Duodenal mucosa (tissue), 2 donors: ENCODE results near the gene IFNGR2.

ENCODE experiments used
- H3K27ac ChIP-seq: one replicate; pipeline ENCODE4 v1.7.0; 2013; ENCODE audit warnings: low read depth, low read length
- H3K27me3 ChIP-seq, 2 donors: one replicate each; pipeline ENCODE4 v1.7.0; 2013; ENCODE audit warnings: low read length in 2 of 2, control low read depth in 1 of 2; ENCODE audit not compliant: insufficient read depth in 2 of 2, control insufficient read depth in 1 of 2
- H3K36me3 ChIP-seq, 2 donors: one replicate each; pipeline ENCODE4 v1.7.0; 2013; ENCODE audit warnings: low read length in 2 of 2, control low read depth in 1 of 2; ENCODE audit not compliant: insufficient read depth in 2 of 2, control insufficient read depth in 1 of 2
- H3K4me1 ChIP-seq, 2 donors: one replicate each; pipeline ENCODE4 v1.7.0; 2013; ENCODE audit warnings: low read length in 2 of 2, control low read depth in 1 of 2; ENCODE audit not compliant: insufficient read depth in 2 of 2, control insufficient read depth in 1 of 2
- H3K4me3 ChIP-seq, 2 donors: one replicate each; pipeline ENCODE4 v1.7.0; 2013; ENCODE audit warnings: low read length in 2 of 2, low read depth in 1 of 2
- H3K9ac ChIP-seq, 2 donors: one replicate each; pipeline ENCODE4 v1.7.0; 2013; ENCODE audit warnings: low read length in 2 of 2, low read depth in 1 of 2
- H3K9me3 ChIP-seq, 2 donors: one replicate each; pipeline ENCODE4 v1.7.0; 2013; ENCODE audit warnings: low read length in 2 of 2, control low read depth in 1 of 2; ENCODE audit not compliant: control insufficient read depth in 1 of 2

The IFNGR2 gene

DNA sequence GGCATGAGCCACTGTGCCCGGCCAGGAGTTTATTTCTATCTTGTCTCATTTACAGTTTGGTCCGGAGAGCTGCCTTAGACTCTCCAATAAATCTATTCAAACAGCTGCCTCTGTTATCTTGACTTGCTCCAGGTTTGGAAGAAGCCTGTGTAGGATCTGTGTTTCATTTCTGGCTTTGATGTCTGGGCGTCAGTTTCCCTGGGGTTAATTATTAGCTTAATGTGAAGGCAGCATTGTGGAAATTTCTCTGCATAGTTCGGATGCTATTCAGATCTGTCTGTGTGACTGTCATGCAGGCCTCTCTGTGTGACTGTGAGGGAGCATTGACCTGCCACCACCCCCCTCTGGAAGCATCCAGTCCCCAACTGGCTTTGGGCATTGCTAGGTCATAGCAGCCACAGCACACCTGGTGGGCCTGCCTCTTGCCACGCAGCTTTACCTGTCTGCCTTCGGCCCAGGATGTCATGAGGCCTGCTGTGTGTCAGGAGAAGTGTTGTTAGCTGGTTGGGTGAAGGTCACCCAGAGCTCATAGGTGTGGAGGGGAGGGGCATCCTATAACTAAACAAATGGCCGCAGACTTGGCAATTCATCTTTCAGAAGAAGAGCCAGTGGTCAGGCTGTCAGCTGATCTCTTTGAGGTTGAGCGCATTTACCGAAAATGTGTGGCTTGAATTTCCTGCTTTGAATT is 9.8 kb downstream of the IFNGR2 start:
- Histone ChIP-seq H3K9ac (peak overlapping the region; percentile 8 to 32), H3K36me3 (peaks cover 7 to 16% of the 10 kb centered on the region in 2 donors), H3K27ac (peak overlapping the region; percentile 82), H3K9me3 (no peaks in the 10 kb centered on the region), H3K27me3 (no peaks in the 10 kb centered on the region), H3K4me1 (peaks cover 33 to 42% of the 10 kb centered on the region in 2 donors), H3K4me3 (peak overlapping the region in 1 of 2 donors; percentile 28)

DNA sequence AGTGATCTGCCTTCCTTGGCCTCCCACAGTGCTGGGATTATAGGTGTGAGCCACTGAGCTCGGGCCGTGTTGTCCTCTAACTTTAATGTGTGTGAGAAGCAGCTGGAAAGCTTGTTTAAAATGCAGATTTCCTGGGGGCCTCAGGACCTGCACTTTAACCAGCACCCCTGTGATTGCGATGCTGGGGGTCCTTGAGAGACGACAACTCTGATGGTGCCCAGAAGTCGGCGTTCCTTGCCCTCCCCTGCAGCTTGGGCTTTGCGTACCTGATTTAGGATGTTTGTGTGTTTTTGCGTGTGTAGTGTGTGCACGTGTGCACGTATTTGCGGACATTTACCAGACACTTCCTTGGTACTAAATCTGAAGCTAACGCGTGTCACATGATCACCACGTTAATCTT is 10.9 kb downstream of the IFNGR2 start:
- Histone ChIP-seq H3K27ac (no peak overlapping the region), H3K4me1 (peaks cover 33 to 42% of the 10 kb centered on the region in 2 donors), H3K4me3 (no peak overlapping the region), H3K27me3 (no peaks in the 10 kb centered on the region), H3K36me3 (peaks cover 7 to 21% of the 10 kb centered on the region in 2 donors), H3K9ac (no peak overlapping the region), H3K9me3 (no peaks in the 10 kb centered on the region)

DNA sequence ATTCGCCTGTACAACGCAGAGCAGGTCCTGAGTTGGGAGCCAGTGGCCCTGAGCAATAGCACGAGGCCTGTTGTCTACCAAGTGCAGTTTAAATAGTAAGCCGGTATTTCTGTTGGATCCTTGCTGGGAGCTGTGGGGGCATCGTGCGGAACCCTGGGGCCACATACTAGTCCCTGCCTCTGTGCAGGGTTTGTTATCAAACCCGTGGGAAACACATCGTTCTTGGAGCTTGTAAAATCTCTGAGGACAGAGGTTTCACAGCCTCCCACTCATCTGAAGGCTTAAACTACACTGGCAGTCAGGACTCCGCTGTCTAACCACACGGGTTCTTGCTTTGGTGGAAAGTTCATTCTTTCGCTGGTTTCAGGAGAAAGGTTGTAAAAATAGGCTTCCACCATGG is 11.7 kb downstream of the IFNGR2 start:
- Histone ChIP-seq H3K4me1 (peaks cover 33 to 42% of the 10 kb centered on the region in 2 donors), H3K9ac (no peak overlapping the region), H3K4me3 (no peak overlapping the region), H3K27ac (no peak overlapping the region), H3K27me3 (no peaks in the 10 kb centered on the region), H3K9me3 (no peaks in the 10 kb centered on the region), H3K36me3 (peaks cover 12 to 23% of the 10 kb centered on the region in 2 donors)

DNA sequence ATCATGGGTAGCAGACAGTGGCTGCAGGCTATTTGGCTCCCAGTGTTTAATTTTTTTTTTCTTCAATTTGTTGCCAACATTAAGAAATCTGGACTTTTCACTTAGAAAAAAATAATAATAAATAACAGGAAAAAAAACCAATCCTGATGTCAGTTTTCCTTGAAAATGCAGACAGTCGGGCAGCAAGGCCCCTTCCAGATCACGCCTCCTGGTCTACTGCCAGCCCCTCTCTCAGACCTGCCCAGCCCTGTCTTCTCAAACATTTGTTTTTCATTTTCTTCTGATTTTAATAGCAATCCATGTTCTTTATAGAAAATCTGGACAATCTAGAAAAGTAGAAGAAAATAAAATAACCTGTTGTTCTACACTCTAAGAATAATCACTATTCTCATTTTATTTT is 15.5 kb downstream of the IFNGR2 start:
- Histone ChIP-seq H3K9me3 (no peaks in the 10 kb centered on the region), H3K36me3 (peaks cover 28 to 40% of the 10 kb centered on the region in 2 donors), H3K4me1 (peaks cover 5 to 13% of the 10 kb centered on the region in 2 donors), H3K27me3 (no peaks in the 10 kb centered on the region), H3K27ac (no peak overlapping the region), H3K9ac (no peak overlapping the region), H3K4me3 (no peak overlapping the region)

DNA sequence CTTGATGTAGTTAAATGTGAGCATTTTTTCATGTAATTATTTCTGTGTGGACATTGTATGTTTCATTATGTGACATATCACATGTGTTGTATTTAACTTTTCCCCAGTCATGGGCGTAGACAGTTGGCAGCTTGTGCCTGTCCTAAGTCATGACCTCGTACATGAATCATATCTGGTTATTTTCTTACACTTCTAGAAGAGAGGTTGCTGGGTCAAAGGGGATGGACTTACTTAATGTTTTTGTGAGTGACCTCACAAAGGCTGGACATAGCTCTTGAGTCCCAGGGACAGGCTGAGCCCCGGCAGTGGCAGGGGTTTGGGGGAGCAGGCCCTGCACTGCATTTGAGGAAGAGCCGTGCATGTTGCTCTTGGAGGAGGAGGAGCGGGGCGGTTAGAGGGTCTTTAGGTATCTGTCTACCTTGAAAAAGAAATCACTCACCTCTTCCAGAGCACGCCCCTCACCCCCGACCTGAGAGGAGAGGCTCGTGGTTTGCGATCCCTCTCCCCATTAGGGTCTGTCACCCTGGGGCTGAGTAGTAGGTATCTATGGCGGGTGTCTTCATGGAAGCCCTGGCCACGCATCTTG is 16.4 kb downstream of the IFNGR2 start:
- Histone ChIP-seq H3K27ac (no peak overlapping the region), H3K9ac (no peak overlapping the region), H3K4me3 (no peak overlapping the region), H3K4me1 (peaks cover 5 to 7% of the 10 kb centered on the region in 2 donors), H3K9me3 (no peaks in the 10 kb centered on the region), H3K27me3 (no peaks in the 10 kb centered on the region), H3K36me3 (peaks cover 32 to 48% of the 10 kb centered on the region in 2 donors)

DNA sequence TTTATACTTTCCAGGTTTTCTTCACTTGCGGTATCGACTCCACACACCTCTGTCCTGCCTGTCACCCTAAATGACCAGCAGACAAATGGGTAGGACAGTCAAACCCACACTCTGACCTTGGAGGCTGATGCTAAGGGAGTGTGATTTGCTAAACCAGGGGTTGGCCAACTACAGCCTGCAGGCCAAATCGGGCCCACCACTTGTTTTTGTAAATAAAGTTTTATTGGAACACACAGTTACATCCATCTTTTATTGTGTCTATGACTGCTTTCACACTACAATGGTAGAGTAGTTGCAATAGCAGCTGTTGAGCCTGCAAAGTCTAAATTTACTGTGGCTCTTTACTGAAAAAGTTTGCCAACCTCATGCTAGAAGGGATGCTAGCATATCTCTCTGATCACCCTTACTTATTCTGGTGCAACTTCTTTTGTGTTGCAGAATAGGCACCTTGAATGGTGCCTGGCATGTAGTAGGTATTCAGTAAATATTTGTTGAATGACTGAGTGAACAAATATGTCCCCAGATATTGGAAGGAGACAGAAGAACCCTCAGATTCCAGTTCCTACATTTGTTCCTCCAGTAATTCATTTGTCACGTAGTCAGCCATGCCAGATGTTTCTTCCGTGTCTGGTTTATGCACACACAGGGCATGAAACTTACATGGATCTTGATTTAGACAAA is 18.6 kb downstream of the IFNGR2 start:
- Histone ChIP-seq H3K4me1 (peaks cover 8% of the 10 kb centered on the region in 2 donors), H3K4me3 (no peak overlapping the region), H3K9me3 (no peaks in the 10 kb centered on the region), H3K27ac (no peak overlapping the region), H3K27me3 (no peaks in the 10 kb centered on the region), H3K36me3 (peaks cover 30 to 47% of the 10 kb centered on the region in 2 donors), H3K9ac (no peak overlapping the region)

DNA sequence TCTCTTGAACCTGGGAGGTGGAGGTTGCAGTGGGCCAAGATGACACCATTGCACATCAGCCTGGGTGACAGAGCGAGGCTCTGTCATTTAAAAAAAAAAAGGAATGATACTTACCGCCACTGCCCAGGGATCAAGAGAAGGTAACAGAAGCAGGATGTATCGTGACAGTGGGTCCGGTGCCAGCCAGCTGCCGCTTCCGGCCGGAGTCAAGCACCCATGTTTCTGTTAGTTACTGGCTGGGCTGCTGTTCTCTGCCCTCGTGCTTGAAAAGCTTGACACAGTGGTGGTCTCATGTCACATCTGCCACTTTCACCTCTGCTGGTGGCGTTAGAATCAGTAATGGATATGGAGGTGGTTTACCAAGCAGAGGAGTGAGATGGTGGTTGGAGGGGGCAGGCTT is 21.0 kb downstream of the IFNGR2 start:
- Histone ChIP-seq H3K4me1 (peaks cover 8% of the 10 kb centered on the region in 2 donors), H3K36me3 (peaks cover 30 to 58% of the 10 kb centered on the region in 2 donors), H3K4me3 (no peak overlapping the region), H3K27me3 (no peaks in the 10 kb centered on the region), H3K9ac (no peak overlapping the region), H3K9me3 (no peaks in the 10 kb centered on the region), H3K27ac (no peak overlapping the region)

DNA sequence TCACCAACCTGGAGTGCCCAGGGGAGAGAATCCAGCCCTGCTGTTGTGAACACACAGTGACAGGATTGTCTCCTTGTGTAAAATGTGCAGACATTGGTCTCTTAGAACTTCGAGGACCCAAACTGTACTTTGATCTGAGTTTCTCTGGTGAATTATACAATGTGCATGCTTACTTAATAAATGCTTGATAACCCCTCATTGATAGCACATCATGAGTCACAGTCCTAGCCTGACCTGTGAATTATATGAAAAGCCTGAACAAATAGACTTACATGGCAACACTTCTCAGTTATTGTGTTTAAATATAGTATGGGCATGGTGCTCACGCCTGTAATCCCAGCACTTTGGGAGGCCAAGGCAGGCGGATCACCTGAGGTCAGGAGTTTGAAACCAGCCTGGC is 22.6 kb downstream of the IFNGR2 start:
- no peaks in the 10 kb centered on the region for H3K27me3 ChIP-seq
- H3K4me3 ChIP-seq, result no peak overlapping the region
- H3K4me1 ChIP-seq, result peaks cover 8% of the 10 kb centered on the region in 2 donors
- no peak overlapping the region for H3K27ac ChIP-seq
- H3K9ac ChIP-seq, result no peak overlapping the region
- peaks cover 21 to 60% of the 10 kb centered on the region in 2 donors for H3K36me3 ChIP-seq
- H3K9me3 ChIP-seq, result no peaks in the 10 kb centered on the region

DNA sequence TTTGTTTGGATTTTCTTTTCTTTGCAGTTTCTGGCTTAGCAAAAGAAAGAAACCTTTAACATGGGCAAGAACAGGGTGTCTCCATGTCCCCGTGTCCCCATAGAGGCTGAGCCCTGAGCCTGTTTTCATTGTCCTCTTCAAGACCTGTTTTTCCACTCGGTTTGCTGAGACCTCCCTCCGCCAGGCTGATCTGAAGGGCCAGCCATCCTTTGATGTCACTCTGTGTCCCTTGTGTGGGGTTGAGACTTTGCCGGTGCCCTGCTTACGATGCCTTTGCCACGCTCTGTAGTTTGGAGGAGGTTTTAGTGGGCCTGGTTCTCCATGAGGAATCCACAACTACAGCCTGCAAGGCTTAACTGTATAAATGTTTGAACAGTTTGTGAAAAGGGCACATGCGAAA is 23.8 kb downstream of the IFNGR2 start:
- H3K27ac ChIP-seq, result no peak overlapping the region
- peaks cover 8% of the 10 kb centered on the region in 2 donors for H3K4me1 ChIP-seq
- H3K4me3 ChIP-seq, result no peak overlapping the region
- no peaks in the 10 kb centered on the region for H3K27me3 ChIP-seq
- no peak overlapping the region for H3K9ac ChIP-seq
- H3K36me3 ChIP-seq, result peaks cover 16 to 63% of the 10 kb centered on the region in 2 donors
- H3K9me3 ChIP-seq, result no peaks in the 10 kb centered on the region

DNA sequence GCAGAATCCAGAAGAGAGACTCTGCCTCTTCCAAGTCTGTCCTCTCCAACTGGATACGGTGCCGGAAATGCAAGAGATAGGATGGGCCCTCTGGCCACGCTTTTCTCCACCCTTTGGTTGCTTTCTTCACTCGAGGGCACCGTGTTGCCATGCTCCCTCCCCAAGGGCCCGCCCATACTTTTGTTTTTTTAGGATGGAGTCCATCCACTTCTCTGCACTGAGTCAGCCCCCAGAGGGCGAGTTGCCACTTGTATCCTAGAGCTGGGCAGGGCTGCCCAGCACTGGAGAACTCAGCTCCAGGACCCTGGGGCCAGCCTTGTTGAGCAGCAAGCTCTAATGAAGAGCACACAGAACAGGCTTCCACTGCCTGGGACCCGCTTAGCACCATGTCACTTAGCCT is 25.5 kb downstream of the IFNGR2 start:
- H3K4me3 ChIP-seq, result no peak overlapping the region
- no peak overlapping the region for H3K27ac ChIP-seq
- H3K4me1 ChIP-seq, result peaks cover 8 to 10% of the 10 kb centered on the region in 2 donors
- no peaks in the 10 kb centered on the region for H3K9me3 ChIP-seq
- no peaks in the 10 kb centered on the region for H3K27me3 ChIP-seq
- H3K9ac ChIP-seq, result no peak overlapping the region
- peaks cover 27 to 75% of the 10 kb centered on the region in 2 donors for H3K36me3 ChIP-seq
